Activated CD4-positive, CD25-positive, alpha-beta regulatory T cell (primary cell): ENCODE results near the gene TMEM91.

Source experiments
- DNase-seq, 4 experiments: peaks; one replicate each; lab custom pipeline; 2025; lab: John Stamatoyannopoulos, UW

Gene TMEM91

GRCh38 chr19:41411100-41411967, 35.0 kb downstream of the TMEM91 start:
- no peak for DNase-seq

- no peak for DNase-seq
Measured at GRCh38 chr19:41411968-41412265, 35.6 kb downstream of the TMEM91 start.

GRCh38 chr19:41412953-41413352, 36.6 kb downstream of the TMEM91 start:
- no peak for DNase-seq

GRCh38 chr19:41413947-41414346, 37.6 kb downstream of the TMEM91 start:
- DNase-seq: no peak

GRCh38 chr19:41414461-41414860, 38.1 kb downstream of the TMEM91 start:
- no peak for DNase-seq

GRCh38 chr19:41415154-41415571, 38.8 kb downstream of the TMEM91 start:
- DNase-seq: no peak

GRCh38 chr19:41416194-41416674, 39.9 kb downstream of the TMEM91 start:
- no peak for DNase-seq

- DNase-seq: no peak
Measured at GRCh38 chr19:41420101-41420880, 44.0 kb downstream of the TMEM91 start.

- no peak for DNase-seq
Measured at GRCh38 chr19:41421314-41421713, 45.0 kb downstream of the TMEM91 start.

GRCh38 chr19:41421973-41422372, 45.6 kb downstream of the TMEM91 start:
- no peak for DNase-seq

GRCh38 chr19:41422456-41422855, 46.1 kb downstream of the TMEM91 start:
- no peak for DNase-seq

GRCh38 chr19:41422955-41423354, 46.6 kb downstream of the TMEM91 start:
- DNase-seq: no peak

GRCh38 chr19:41424335-41425173, 48.2 kb downstream of the TMEM91 start:
- no peak for DNase-seq

- DNase-seq: no peak
Measured at GRCh38 chr19:41425174-41426115, 49.1 kb downstream of the TMEM91 start.

GRCh38 chr19:41426116-41426841, 49.9 kb downstream of the TMEM91 start:
- DNase-seq: no peak

- no peak for DNase-seq
Measured at GRCh38 chr19:41426952-41427646, 50.8 kb downstream of the TMEM91 start, which contains the start of gene B3GNT8. B3GNT8 (minus strand) TSS chr19:41427374; CDS start chr19:41426778, 596 bp downstream.

GRCh38 chr19:41427647-41428480, 51.5 kb downstream of the TMEM91 start:
- no peak for DNase-seq

- DNase-seq: no peak
Measured at GRCh38 chr19:41428481-41428859, 52.1 kb downstream of the TMEM91 start.

GRCh38 chr19:41430922-41431321, 54.6 kb downstream of the TMEM91 start:
- no peak for DNase-seq
